HG02798 (cell line): ENCODE results near the gene LIPN.

Experiments used
- ATAC-seq: cut with Tn5 transposase; IDR thresholded peaks from one replicate; pipeline ENCODE4 v1.9.1; 2021; ENCODE audit warnings: mild to moderate bottlenecking; ENCODE audit not compliant: unreplicated experiment, poor library complexity

The LIPN gene

DNA sequence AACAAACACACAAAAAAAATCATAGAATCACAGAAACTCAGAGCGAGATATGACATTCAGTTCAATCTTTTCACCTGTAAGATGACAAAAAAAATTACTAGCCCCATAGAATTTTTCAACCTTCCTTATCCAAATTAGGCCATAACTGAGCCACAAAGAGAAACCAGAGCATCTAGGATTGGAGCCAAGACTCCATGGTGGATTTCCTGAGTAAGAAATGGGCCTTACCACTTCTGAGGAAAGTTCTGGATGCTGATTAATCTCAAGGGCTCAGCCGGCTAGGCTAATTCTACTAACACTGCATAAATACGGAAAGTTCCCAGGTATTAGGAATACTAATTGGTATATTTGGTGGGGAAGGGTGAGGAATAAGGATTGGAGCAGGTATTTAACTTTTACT is 59.5 kb downstream of the LIPN start:
- no peak for ATAC-seq

DNA sequence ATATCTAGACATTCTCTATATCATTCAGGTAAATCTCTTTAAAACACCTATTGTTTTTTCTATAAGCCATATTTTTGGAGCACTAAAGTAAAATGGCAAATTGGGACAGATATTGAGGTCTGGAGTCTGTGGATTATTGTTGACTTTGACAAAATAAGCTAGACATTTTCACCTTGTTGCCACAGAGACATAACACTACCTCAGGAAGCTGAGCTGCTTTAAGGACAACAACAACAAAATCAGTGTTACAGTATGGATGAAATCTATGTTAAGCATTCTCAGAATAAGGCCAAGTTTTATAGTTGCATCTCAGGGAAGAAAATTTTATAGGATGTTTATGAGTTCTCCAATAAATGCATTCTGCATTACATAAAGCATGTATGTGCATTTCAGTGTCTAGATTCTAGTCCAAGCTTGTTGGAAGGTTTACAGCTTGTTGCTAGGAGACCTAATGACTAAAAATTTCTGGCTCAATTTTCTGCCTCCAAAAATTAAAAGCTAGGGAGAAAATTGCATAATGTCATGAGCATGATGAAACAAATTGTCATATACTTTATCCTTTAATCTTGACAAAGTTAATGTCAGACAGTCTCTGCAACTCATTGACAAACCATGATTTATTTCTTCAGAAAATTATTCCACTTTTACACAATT is 61.1 kb downstream of the LIPN start:
- ATAC-seq = no peak

DNA sequence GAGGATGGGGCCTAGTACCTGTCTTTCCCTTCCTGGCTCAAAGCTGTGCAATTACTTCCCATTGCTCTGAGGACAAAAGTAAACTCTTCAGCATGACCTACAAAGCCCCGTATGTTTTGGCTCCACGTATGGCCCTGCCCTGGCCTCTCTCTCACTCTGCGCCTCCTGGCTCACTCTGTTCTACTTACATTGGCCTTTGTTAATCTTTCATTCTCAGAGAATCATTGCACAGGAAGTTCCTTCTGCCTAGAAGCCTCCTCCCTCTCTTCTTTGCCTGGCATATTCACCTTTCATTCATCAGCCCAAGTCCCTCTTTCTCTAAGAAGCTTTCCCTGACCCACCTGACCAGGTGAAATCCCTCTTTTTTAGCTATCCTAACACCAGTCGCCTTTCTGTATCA is 66.6 kb downstream of the LIPN start:
- no peak for ATAC-seq

DNA sequence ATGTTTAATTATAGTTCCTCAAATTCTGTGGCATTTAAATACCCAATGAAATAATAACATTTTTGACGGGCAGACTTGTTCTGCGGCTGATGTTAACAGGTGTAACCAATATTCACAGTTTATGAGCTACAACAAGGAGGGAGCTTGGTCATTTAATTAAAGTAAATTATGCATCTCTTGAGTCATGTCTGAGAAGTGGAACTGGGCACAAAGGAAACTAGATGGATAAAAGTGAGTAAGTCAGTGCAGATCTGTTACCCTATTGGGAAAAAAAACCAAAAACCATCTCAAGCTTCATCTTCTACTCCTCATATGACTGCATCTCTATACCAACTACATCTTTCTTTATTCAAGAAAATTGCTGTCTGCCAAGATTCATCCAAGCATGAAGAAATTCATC is 67.9 kb downstream of the LIPN start:
- ATAC-seq = no peak

DNA sequence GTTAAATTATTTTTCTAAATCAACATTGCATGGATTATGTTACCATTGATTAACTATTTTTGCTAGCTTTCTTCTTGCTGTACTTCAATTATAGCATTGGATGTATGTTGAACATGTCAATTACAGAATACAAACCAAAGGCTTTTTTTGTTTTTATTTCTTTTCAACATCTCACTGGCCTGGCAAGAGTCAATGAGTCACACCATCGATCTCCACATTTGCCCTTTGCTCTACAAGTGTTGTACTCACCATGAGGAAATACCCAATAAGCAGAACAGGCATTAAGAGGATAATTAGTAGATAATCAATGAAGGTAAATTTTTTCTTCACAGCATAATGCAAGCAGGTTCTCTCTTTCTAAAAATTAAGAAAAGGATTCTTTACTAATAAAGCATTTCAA is 68.5 kb downstream of the LIPN start:
- no peak for ATAC-seq
